GM21786 (cell line): Measurements from ENCODE around the gene SLC4A3.
"Not testable (repeated sequence)": the region's sequence is repeated elsewhere in the genome, so short reads cannot be mapped to it uniquely, and the experiment has no call there.

ENCODE experiments used
- ATAC-seq: cut with Tn5 transposase; IDR thresholded peaks from one replicate; pipeline ENCODE4 v1.9.1; 2021; ENCODE audit not compliant: unreplicated experiment

Gene SLC4A3

DNA sequence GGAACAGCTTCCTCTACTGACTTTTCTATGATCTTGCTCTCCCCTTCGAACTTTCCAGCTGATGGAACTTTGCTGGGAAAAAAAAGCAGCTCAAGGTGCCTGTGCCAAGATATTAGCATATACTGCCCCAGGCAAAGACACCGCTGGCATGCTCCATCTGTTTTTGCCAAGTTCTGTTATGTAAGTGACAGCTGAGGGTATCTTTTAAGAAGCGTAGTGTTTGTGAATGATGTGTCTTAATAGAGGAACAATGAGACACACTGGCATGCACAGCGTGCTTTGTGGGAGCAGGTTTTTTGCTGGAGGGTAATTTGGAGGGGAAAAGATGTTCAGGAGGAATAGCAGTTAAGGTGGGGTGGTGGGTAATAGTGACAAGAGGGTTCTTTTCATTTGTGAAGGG, 47.8 kb downstream of the SLC4A3 start:
- no peak for ATAC-seq

DNA sequence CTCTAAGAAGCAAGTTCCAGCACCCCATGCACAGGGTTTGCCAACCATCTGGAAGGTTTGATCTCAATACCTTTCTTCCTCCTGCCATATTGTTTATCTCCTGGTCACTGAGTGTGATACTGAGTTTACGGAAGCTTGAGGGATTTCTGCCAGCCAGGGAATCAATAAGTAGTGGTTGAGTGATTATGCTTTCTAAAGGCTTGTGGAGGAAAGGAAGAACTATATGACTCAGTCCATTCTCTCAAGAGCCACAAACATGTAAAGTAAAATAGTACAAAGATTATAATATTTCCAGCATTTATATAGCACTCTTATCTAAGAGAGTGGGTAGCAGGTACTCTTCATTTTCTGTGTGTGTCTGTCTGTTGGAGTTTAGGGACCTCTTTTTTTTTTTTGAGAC, 49.2 kb downstream of the SLC4A3 start:
- no peak for ATAC-seq

DNA sequence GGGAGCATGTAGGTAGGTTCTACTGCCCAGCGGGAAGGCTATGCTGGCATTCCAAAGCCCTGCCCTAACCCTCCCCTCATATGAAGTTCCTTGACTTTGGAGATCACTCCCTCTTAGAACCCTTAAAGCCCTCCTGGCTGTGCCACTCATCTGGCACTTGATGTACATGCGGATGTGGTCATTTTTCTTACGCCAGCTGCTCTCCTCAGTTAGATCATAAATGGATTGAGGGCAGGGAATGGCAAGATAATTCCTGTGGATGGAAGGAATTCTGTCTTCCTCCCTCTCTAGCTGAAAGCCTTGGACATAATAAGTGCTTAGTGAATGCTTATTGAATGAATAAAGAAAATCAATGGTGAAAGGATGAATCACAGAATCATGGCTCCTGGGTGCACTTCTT, 51.6 kb downstream of the SLC4A3 start:
- no peak for ATAC-seq

DNA sequence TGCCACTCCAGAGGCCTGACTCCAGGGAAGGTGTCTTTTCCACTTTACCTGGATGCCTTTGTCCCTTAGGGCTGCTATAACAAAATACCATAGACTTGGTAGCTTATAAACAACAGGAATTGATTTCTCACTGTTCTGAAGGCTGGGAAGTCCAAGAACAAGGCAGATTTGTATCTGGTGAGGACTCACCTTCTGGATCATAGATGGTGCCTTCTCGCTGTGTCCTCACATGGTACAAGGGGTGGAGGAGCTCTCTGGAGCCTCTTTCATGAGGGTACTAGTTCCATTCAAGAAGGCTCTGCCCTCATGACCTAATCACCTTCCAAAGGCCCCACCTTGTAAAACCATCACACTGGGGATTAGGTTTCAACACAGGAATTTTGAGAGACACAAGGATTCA, 52.1 kb downstream of the SLC4A3 start:
- no peak for ATAC-seq

DNA sequence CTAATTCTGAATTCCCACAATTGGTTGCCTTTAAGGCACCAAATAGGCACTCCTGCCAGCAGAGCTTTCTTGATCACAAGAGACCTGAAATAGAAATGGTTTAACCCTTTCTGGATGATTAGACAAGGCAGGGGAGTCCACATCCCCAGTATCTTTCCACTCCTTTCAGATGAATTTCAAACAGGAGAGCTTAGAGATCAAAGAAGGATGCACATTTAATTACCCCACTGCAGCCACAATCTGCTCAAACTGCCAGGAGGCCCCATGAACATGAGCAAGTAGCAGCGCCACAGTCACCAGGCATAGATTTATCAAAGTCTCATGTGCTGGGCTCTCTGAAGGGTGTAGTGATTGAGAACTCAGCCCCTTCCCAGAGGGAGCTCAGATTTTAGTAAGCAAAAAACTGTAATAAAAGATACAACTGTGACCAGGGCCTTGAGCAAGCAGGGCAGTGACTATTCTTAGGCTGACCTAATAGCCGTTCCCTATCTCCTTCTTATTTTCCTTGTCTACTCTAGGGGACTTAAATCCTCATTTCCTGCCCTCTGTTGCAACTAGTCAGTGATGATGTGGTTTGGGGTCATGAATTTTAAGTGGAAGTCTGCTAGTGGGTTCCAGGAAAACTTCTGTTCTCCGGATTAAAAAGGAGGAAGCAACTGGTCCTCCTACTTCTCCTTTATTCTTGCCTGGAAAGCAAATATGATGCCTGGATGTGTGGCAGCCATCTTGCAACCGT, 53.7 kb downstream of the SLC4A3 start:
- ATAC-seq = no peak

DNA sequence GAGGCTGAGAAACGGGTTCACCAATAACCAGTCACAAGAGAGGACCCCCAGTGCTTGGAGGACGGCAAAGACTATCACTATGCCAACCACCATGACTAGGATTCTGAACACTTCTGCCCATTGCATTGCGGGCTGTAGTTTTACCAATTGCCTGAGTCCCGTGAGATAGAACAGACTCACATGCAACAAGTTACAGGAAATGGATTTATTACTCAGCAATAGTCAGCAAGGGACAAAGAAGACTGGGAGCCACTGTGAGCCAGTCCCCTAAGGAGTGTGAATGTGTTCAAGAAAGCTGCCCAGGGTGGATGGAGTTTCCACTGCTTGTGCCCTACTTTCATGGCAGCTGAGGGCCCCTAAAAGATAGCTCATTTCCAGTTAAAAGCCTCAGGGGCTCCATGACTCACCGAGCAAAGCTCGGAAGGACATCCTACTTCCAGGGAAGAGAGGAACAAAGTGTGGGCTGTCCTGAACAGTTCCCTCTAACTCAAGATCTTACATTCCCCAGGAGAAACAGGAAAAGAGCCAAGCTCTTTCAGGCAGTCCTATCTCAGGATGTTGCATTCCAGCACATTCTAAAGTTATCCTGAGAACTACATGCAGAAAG, 54.4 kb downstream of the SLC4A3 start:
- no peak for ATAC-seq

DNA sequence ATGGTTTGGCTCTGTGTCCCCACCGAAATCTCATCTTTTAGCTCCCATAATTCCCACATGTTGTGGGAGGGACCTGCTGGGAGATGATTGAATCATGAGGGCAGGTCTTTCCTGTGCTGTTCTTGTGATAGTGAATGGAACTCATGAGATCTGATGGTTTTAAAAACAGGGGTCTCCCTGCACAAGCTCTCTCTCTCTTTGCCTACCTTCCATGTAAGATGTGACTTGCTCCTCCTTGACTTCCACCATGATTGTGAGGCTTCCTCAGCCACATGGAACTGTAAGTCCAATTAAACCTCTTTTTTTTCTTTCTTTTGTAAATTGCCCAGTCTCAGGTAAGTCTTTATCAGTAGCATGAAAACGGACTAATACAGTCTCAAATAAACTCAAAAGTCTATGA, 56.0 kb downstream of the SLC4A3 start:
- not testable (repeated sequence) for ATAC-seq

DNA sequence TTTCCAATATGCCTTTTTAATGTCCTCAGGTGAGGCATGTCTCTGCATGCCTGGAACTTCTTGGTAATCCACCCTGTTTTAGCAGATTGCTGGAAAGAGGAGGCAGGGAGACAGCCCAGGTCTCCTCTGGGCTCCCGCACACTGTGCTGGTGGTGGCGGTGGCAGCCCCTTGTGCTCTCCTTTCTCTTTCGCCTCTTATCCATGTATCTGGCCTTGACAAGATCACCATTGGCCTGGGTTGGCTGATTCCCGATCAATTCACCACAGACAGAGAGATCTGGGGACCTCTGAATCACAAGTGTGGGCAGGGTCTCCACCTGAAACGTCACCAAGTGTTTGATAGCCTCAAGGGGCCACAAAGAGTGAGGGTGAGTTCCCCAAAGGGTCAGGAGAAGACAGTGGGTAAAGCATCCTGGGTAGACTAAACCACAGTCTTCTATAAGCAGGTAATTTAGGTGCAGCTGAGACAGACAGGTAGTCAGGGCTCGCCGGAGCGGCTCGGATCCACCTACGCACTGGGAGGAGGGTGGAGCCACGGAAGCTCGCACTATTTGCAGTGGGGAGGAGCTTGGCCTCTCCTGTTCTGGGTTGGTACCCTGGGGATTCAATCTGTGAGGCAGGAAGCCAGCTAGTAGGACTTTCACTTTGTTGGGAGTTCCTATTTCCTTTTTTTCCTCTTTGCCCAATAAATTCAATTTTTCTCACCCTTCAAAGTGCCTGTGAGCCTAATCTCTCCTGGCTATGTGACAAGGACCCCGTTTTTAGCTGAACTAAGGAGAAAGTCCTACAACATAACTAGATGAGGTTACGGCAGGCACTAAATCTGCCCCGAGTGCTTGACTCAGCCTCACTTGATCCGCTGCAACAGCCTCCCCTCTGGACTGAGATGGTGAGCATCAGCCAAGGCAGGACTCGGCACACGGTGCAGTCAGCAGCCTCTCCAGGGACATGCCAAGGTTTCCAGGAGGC, 57.6 kb downstream of the SLC4A3 start:
- peak; percentile 99 for ATAC-seq

DNA sequence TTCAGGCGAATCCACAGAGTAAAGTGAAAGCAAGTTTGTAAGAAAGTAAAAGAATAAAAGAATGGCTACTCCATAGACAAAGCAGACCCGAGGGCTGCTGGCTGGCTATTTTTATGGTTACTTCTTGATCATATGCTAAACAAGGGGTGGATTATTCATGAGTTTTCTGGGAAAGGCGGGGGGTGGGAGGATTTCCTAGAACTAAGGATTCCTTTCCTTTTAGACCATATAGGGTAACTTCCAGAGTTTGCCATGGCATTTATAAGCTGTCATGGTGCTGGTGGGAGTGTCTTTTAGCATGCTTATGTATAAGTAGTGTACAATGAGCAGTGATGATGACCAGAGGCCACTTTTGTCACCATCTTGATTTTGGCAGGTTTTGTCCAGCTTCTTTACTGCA, 59.8 kb downstream of the SLC4A3 start:
- ATAC-seq = no peak

DNA sequence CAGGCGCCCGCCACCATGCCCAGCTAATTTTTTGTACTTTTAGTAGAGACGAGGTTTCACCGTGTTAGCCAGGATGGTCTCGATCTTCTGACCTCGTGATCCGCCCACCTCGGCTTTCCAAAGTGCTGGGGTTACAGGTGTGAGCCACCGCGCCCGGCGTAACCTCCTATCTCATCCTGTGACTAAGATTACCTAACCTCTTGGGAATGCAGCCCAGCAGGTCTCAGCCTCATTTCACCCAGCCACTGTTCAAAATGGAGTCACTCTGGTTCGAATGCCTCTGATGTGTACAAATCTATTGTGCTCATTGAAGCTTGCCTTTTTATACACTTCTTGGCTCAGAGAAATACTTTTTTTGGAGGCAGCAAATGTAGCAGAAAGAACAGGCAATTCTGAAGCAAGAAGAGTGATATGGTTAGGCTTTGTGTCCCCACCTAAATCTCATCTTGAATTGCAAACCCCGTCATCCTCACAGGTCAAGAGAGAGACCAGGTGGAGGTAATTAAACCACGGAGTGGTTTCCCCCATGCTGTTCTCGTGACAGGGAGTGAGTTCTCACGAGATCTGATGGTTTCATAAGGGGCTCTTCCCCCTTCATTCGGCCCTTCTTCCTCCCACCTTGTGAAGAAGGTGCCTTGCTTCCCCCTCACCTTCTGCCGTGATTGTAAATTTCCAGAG, 60.6 kb downstream of the SLC4A3 start:
- no peak for ATAC-seq

DNA sequence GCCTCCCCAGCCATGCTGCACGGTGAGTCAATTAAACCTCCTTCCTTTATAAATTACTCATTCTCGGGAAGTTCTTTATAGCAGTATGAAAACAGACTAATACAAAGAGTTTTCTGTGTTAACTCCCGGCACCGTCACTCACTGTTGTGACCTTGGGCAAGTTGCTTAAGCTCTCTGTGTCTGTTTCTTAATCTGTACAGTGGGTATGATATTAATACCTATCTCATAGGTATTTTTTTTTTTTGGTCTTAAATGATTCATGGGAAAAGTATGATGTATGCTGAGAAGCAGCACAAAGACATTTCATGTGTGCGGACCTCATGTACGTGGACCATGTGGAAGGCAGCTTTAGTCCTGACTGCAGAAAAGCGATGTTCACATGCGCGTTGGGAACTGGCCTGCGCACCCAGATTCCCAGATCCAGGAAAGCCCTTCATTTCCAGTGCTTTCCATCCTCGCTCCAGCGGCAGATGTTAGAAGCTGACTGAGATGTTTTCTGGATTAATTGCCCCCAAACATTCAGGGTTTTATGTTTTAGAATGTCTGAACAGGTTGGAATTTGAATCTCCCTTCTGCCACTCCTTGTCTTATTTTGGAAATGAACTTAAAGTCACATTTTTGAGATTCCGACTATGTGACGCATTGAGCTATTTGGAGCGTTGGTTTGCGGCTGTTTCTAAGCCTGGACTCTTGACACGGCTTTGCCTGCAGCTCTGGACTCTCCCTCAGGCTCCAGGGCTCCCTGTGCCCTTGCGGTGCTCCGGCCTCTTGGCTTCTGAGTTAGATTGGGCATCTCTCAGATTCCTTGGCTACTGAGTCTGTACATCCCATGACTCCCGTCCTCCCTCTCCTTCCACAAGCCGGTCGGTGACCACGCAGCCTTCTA, 61.4 kb downstream of the SLC4A3 start:
- ATAC-seq = no peak

DNA sequence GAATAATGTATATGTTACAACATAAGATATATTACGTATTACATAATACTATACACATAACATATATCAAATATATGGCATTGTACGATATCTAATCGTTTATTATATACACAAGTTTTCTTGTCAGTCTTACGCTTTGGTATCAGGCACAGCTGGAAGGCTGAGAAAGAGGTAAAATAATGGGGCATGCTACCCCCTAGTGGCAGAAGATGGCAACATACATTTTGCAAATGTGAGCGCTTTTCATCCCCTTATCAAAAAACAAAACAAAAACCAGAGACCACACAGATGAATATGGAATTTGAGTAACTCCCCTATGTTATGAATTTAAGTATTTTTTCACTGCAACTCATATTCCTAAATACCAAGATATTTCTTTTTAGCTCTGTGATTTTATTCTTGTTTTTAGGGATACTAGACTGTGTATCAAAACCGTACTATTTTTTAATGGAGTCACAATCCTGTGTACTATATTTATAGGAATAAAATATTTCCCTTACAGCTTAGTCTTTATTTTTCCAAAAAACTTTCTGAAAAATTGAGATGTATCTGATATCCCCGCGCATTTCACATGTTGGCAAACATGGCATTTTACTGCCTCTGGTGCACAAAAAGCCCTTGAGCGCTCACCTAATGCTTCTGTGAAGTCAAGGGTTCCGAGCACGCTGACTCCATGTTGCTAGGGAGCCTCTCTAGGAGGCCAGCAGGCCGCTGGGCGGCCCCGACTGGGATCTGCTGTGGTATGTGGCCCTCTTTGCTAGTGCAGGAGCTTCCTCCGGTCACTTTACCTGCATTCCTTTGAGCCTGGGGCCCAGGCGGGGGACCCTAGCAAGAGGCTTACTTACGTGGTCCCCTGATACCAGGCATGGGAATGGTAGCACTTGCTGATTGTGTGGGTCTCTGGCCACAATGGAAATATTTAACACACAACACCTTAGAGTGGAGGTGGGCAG, 62.5 kb downstream of the SLC4A3 start:
- ATAC-seq = no peak

DNA sequence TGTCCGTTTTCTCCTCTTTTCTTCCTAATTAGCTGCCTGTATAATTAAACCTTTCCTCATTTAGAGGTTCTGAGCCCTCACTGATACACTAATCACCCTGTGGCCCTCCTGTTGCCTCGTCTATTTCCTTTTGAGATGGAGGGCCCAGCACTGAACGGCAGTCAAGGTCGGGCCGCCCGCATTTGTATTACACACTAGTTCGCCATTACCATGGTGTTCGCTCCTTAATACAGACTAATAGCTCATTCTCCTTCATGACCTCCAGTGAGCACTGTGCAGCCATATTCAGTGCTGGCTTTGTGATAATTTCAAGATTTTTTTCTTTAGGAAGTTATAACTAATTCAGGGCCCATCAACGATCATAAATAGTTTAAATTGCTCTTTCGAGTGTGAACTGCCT, 64.1 kb downstream of the SLC4A3 start:
- ATAC-seq = no peak
